ENCODE measurements around the gene CENATAC.

- no peak for TF ChIP-seq CTCF (IDR thresholded peaks at IDR 0.05; ENCODE audit: poor library complexity)
- TF ChIP-seq EZH2 (IDR thresholded peaks at IDR 0.05; ENCODE audit: borderline replicate concordance): no peak
- no peak for TF ChIP-seq EZH2phosphoT487 (IDR thresholded peaks at IDR 0.05; ENCODE audit: low read depth, severe bottlenecking, unreplicated experiment)
Measured at GRCh38 chr11:119025541-119025940, 27.6 kb downstream of the CENATAC start.

All from hepatocyte (in vitro differentiated cells).